ES-I3 (cell line): ENCODE data around the gene VSIG10.

Experiments
- H3K36me3 ChIP-seq: 2 replicates; pipeline ENCODE4 v1.6.1; 2013; ENCODE audit warnings: mild to moderate bottlenecking, low read length, control low read depth, moderate library complexity; ENCODE audit not compliant: insufficient read depth
- H3K4me1 ChIP-seq: 2 replicates; pipeline ENCODE4 v1.6.1; 2013; ENCODE audit warnings: mild to moderate bottlenecking, control low read depth, low read length; ENCODE audit not compliant: insufficient read depth
- H3K9ac ChIP-seq: 2 replicates; pipeline ENCODE4 v1.6.1; 2013; ENCODE audit warnings: low read depth, mild to moderate bottlenecking, low read length, moderate library complexity
- H3K9me3 ChIP-seq: 2 replicates; pipeline ENCODE4 v1.6.1; 2013; ENCODE audit warnings: mild to moderate bottlenecking, low read length, moderate library complexity; ENCODE audit not compliant: control insufficient read depth, insufficient read depth

The VSIG10 gene

DNA sequence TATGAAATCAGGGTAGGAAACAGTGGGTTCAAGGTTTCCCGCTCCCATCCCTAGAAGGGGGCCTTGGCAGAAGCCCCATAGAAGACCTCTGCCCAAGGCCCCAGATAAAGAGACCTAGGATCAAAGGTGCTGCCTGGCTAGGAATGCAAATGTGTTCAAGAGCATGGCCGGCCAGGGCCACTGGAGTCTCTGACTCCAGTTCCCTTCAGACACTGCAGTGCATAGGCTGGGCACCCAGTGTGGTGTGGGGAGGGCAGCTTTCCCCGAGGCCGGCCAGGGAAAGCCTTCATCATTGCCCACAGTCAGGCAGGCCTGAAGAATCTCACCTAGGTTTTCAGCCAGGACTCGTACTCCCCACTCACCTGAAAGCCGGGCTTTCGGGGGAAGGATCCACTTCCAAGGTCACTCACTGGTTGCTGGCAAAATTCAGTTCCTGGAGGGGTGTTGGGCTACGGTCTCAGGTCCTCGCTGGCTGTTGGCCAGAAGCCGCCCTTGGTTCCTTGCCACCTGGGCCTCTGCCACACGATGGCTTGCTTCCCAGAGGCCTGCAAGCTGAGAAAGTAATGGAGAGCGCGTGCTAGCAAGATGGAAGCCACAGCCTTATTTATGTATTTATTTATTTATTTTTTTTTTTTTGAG, 22.4 kb upstream of the VSIG10 start:
- no peak overlapping the region for H3K9ac ChIP-seq
- no peaks in the 10 kb centered on the region; the same call in 1 of the 2 replicates for H3K36me3 ChIP-seq
- H3K9me3 ChIP-seq = no peaks in the 10 kb centered on the region
- peaks cover 6% of the 10 kb centered on the region for H3K4me1 ChIP-seq

DNA sequence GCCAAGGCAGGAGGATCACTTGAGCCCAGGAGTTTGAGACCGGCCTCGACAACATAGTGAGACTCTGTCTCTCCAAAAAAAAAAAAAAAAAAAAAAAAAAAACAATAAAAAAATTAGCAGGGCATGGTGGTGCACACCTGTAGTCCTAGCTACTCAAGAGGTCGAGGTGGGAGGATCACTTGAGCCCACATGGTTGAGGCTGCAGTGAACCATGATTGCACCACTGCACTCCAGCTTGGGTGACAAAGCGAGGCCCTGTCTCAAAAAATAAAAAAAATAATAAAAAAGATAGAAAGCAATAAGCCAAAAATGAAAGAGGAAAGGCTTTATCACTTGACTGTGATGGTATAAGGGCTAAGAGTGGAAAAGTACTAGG, 21.9 kb upstream of the VSIG10 start:
- no peaks in the 10 kb centered on the region for H3K9me3 ChIP-seq
- no peaks in the 10 kb centered on the region; the same call in 1 of the 2 replicates for H3K36me3 ChIP-seq
- H3K9ac ChIP-seq = no peak overlapping the region
- H3K4me1 ChIP-seq = peaks cover 9% of the 10 kb centered on the region

DNA sequence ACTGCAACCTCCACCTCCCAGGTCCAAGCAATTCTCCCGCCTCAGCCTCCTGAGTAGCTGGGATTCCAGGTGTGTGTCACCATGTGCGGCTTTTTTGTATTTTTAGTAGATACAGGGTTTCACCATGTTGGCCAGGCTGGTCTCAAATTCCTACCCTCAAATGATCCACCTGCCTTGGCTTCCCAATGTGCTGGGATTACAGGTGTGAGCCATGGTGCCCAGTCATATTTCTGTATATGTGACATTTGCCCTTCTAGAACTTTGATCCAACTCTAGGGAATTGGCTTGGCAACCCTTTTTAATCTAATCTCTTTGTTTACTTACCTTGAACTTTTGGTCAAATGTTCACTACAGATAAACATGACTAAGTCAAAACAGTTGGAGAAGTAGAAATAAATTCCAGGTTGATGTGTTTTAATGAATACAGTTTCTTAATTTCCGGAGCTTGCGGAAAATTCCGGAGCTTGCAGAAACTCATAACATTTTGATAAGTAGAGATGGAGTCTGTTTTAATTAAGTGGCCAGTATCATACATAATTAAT, 20.6 kb upstream of the VSIG10 start:
- H3K9me3 ChIP-seq = no peaks in the 10 kb centered on the region
- H3K4me1 ChIP-seq = peaks cover 9% of the 10 kb centered on the region
- no peak overlapping the region for H3K9ac ChIP-seq
- H3K36me3 ChIP-seq = no peaks in the 10 kb centered on the region; the same call in 1 of the 2 replicates

DNA sequence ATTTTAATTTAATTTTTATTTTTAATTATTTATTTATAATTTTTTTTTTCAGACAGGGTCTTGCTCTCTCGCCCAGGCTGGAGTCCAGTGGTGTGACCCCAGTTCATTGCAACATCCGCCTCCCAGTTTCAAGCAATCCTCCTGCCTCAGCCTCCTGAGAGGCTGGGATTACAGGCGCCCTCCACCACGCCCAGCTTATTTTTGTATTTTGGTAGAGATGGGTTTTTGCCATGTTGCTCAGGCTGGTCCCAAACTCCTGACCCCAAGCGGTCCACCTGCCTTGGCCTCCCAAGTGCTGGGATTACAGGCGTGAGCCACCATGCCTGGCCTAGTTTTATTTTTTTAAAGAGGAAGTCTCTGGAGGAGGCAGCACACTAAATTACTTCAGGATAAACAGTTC, 18.5 kb upstream of the VSIG10 start:
- Histone ChIP-seq H3K36me3 (no peaks in the 10 kb centered on the region; the same call in 1 of the 2 replicates), H3K9ac (no peak overlapping the region), H3K4me1 (peaks cover 9% of the 10 kb centered on the region), H3K9me3 (no peaks in the 10 kb centered on the region)

DNA sequence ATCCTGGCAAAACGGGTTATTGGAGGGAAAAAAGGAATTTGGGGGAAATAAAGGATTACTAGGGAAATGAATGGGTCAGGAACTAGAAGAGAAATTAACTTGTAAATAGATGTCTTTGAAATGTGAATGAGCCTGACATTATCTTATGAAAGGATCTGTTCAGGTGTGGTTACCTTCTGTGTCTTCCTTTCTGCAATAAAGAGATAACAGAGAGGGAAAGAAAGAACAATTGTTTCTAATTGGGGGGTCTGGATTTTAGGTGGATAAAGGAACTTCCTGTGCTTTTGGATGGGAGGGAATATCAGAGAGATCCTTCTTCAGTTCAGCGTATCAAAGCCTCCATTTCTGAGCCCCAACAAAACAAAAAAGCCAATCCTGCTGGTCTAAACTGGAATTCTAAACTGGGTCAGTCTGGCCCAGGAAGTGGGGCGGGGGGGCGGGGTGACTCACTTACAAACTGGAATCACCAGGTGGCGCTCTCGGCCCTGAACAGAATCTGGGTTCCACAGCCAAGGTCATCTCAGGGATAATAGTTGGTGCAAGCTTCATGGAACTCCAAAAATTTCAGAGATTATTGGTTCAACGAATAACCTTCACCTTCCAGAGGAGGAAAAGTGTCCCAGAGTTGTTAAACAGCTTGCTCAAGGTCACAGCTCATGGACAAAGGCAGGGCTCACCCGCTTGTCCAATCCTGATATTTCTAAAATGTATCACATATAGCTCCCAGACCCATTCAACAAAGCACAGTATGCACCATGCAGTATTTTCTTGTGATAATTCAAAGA, 17.0 kb upstream of the VSIG10 start:
- Histone ChIP-seq H3K36me3 (no peaks in the 10 kb centered on the region; the same call in 1 of the 2 replicates), H3K9me3 (no peaks in the 10 kb centered on the region), H3K4me1 (peaks cover 13% of the 10 kb centered on the region), H3K9ac (peak overlapping the region; percentile 26; the same call in 1 of the 2 replicates)

DNA sequence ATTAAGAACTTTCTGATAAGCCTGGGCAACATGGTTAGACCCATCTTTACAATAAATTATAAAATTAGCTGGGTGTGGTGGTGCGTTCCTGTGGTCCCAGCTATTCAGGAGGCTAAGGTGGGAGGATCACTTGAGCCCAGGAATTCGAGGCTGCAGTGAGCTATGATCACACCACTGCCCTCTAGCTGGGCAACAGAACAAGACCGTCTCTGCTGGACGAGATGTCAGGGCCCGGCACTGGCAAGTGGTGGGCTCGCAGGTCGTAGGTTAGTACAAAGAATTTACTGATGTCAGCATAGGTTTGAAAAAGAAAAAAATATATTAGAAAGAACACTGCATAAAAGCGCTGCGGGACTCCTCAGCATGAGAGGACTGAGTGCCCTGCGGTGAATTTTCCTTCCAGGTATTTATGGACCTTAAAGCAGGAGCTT, 15.7 kb upstream of the VSIG10 start:
- peaks cover 13% of the 10 kb centered on the region for H3K4me1 ChIP-seq
- peaks cover 6% of the 10 kb centered on the region for H3K9me3 ChIP-seq
- H3K36me3 ChIP-seq = peaks cover 4% of the 10 kb centered on the region; the same call in 1 of the 2 replicates
- H3K9ac ChIP-seq = peak overlapping the region; percentile 26

DNA sequence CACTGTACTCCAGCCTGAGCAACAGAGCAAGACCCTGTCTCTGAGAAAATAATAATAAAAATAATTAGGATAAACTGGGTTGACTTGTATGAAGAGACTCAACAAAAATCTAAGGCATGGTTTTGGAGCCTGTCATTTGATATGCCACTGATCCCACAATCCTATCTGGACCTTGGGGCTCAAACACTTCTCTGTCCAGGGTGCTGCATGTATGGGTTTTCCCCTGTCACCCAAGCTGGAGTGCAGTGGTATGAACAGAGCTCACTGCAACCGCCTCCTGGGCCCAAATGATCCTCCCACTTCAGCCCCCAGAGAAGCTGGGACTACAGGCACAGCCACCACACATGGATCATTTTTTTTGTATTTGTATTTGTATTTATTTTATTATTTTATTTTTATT, 5.3 kb upstream of the VSIG10 start:
- H3K9ac ChIP-seq = no peak overlapping the region
- no peaks in the 10 kb centered on the region for H3K36me3 ChIP-seq
- H3K4me1 ChIP-seq = peaks cover 4% of the 10 kb centered on the region; the same call in 1 of the 2 replicates
- peaks cover 3% of the 10 kb centered on the region; the same call in 1 of the 2 replicates for H3K9me3 ChIP-seq

DNA sequence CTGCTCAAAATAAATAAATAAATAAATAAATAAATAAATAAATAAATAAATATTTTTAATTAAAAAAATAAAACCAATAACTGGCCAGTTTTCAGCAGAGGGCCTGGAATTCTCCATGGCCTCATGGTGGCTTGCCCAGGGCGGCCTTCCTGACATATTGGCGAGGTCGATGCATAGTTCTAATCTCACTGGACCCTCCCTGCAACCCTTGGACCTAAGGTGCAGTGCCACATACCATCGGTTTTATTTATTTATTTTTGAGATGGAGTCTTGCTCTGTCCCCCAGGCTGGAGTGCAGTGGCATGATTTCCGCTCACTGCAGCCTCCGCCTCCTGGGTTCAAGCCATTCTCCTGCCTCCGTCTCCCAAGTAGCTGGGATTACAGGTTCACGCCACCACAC, 3.9 kb upstream of the VSIG10 start:
- H3K9ac ChIP-seq = no peak overlapping the region
- H3K4me1 ChIP-seq = peaks cover 4% of the 10 kb centered on the region; the same call in 1 of the 2 replicates
- H3K36me3 ChIP-seq = no peaks in the 10 kb centered on the region
- H3K9me3 ChIP-seq = no peaks in the 10 kb centered on the region

DNA sequence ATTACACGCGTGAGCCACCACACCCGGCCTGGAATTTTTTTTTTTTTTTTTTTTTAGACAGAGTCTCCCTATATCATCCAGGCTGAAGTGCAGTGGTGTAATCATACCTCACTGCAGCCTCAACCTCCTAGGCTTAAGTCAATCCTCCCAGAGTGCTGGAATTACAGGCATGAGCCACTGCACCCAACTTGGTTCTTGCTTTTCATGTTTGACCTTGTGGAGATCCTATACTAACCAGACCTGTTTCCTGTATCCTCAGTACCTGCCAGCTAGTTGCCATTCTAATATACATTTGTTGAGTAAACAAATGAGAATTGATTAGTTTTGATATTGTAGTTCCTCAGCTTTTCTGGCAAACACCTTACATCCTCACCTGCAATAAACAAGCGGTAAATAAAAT, 3.2 kb upstream of the VSIG10 start:
- Histone ChIP-seq H3K9me3 (no peaks in the 10 kb centered on the region), H3K4me1 (peaks cover 9% of the 10 kb centered on the region; the same call in 1 of the 2 replicates), H3K9ac (no peak overlapping the region), H3K36me3 (no peaks in the 10 kb centered on the region)

DNA sequence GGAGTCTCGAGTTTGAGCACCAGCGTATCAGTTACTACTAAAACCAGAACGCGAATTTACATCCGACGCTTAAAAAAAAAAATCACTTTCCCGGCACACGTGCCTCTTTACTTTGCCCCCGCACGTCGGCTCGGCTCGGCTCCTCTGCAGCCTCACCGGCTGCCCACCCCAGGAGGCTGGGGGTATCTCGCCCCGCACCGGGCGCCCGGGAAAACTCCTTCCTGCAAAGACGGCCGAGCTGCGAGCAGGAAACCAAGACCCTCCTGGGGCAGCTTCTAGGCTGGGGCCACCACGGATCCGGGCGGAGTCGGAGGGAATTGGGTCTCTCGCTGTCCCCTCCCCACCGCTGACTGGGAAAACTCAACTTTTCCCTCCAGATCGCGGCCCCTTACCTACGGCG, 610 bp downstream of the VSIG10 start:
- no peaks in the 10 kb centered on the region for H3K9me3 ChIP-seq
- H3K9ac ChIP-seq = peak overlapping the region; percentile 91
- peaks cover 5% of the 10 kb centered on the region; the same call in 1 of the 2 replicates for H3K36me3 ChIP-seq
- peaks cover 12% of the 10 kb centered on the region; the same call in 1 of the 2 replicates for H3K4me1 ChIP-seq

DNA sequence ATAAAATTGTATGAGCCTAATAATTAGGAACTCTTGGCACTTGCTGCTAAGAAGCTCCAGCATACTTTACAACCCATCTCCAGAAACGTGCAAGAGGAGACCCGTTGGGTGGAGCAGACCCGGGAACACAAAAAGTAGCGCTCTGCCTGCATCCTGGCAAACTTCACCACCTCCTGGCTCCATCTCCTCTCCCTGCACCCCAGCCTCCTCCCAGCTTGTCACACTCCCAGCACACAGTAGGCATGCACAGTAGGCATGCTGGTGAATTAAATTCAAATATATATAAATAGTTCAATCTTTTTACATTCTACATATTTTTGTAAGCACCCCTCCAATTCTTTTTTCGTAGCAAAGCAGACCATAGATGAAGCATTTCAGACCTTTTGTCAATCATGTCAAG, 1.2 kb downstream of the VSIG10 start:
- peak overlapping the region; percentile 91 for H3K9ac ChIP-seq
- H3K4me1 ChIP-seq = peaks cover 12% of the 10 kb centered on the region; the same call in 1 of the 2 replicates
- H3K36me3 ChIP-seq = peaks cover 5% of the 10 kb centered on the region; the same call in 1 of the 2 replicates
- H3K9me3 ChIP-seq = no peaks in the 10 kb centered on the region

DNA sequence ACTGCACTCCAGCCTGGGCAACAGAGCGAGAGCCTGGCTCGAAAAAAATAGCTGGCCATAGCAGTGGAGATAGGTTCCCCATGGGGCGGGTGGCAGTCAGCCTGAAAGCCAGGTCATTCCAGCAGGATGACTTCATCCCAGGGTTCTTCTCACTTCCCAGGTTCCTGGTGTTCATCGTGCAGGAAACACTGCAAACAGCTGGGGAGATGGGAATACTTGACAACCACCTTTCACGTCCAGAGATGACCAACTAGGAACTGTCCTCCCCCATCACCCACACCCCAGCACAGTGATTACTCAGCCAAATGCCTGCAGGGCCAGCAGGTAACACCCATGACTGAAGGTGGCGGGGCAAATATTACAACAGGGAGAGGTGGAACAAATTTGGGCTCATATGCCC, 1.7 kb downstream of the VSIG10 start:
- Histone ChIP-seq H3K9ac (peak overlapping the region; percentile 91), H3K36me3 (peaks cover 5% of the 10 kb centered on the region; the same call in 1 of the 2 replicates), H3K4me1 (peaks cover 9% of the 10 kb centered on the region; the same call in 1 of the 2 replicates), H3K9me3 (no peaks in the 10 kb centered on the region)

DNA sequence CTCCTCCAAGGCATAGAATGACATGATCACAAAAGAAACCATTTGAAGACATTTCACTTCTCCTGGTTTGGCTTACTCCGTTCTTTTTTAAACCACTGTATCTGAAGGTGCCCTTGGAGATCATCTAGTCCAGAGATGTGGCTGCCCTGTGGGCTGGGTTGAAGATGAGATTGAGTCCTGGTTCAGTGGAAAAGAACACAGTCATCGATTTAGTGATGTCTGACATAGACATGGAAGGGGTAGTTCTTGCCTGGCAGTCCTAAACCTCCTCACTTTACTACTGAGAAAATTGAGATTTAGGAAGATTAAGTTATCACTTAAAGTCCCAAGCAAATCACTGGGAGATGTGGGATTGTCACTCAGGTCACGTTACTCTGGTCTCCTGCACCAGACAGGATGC, 2.8 kb downstream of the VSIG10 start:
- peaks cover 8% of the 10 kb centered on the region; the same call in 1 of the 2 replicates for H3K4me1 ChIP-seq
- no peak overlapping the region for H3K9ac ChIP-seq
- peaks cover 5% of the 10 kb centered on the region; the same call in 1 of the 2 replicates for H3K36me3 ChIP-seq
- H3K9me3 ChIP-seq = no peaks in the 10 kb centered on the region

DNA sequence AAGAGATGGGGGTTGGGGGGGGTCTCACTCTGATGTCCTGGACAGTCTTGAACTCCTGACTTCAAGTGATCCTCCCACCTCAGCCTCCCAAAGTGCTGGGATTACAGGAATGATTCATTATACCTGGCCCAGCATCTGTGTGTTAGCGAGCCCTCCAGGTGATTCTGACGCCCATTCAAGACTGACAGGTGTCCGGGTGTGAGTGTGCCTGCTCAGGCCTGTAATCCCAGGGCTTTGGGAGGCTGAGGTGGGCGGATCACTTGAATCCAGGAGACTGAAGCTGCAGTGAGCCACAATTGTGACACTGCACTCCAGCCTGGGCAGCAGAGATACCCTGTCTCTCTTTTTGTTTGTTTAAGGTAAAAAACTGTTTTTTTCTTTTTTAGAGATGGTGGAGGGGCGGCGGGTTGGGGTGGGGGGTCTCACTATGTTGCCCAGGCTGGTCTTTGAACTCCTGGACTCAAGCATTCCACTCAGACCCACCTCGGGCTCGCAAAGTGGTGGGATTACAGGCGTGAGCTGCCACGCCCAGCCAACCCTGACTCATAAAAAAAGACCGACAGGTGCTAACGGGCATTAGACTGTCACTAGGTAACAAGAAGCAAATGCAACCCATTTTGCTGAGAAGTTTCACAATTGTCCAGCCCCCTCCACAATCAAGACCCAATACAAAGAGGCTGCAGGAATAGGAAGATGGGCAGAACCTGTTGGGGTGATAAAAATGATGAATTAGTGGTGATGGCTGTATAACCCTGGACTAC, 4.7 kb downstream of the VSIG10 start:
- Histone ChIP-seq H3K4me1 (peaks cover 8% of the 10 kb centered on the region; the same call in 1 of the 2 replicates), H3K9me3 (no peaks in the 10 kb centered on the region), H3K36me3 (peaks cover 8% of the 10 kb centered on the region; the same call in 1 of the 2 replicates), H3K9ac (no peak overlapping the region)
